GM21619 (cell line): ENCODE data around the gene CLN3.
"Not testable (repeated sequence)": the region's sequence is repeated elsewhere in the genome, so short reads cannot be mapped to it uniquely, and the experiment has no call there.

ENCODE experiments used
- ATAC-seq: cut with Tn5 transposase; IDR thresholded peaks from one replicate; pipeline ENCODE4 v1.9.1; 2021; ENCODE audit not compliant: unreplicated experiment

CLN3 gene

DNA sequence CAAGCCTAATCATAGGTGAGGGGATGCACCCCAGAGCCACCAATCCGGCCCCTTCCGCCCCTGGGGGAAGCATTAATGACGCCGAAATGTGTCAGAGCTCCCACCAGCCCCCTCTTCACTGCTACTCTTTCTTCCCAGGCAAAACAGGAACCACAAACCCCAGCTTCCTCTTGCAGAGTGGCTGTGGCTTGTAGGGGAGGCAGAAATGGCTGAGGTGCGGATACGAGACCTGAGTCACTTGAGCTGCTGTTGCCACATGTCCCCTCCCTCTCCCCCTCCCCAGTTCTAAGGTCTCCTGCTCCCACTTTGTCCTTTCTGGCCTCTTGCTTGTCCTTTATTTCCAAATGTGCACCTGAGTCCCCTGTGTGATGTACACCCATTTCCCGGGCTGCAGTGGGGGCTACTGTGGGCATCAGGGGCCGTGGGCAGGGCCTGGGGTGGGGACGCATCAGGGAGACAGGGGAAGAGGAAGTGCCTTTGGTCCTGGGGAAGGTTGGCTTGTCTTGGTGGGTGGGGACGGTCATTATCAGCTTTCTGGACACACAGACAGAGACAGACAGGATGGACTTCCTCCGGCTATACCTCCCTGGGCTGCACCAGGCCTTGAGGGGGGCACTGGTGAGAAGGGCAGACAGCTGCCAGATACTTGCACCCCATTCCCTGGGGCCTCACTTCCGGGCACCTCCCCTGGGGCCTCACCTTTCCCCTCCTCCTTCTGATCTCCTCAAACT, 2.4 kb upstream of the CLN3 start, which contains the start of gene APOBR:
APOBR (plus strand) TSS at position 523 of the 731 bp plus-strand sequence; CDS start at position 562, 39 bp downstream.
- peak; percentile 48 for ATAC-seq

- ATAC-seq, result no peak
Observed at GRCh38 chr16:28492511-28492910, 637 bp upstream of the CLN3 start.

DNA sequence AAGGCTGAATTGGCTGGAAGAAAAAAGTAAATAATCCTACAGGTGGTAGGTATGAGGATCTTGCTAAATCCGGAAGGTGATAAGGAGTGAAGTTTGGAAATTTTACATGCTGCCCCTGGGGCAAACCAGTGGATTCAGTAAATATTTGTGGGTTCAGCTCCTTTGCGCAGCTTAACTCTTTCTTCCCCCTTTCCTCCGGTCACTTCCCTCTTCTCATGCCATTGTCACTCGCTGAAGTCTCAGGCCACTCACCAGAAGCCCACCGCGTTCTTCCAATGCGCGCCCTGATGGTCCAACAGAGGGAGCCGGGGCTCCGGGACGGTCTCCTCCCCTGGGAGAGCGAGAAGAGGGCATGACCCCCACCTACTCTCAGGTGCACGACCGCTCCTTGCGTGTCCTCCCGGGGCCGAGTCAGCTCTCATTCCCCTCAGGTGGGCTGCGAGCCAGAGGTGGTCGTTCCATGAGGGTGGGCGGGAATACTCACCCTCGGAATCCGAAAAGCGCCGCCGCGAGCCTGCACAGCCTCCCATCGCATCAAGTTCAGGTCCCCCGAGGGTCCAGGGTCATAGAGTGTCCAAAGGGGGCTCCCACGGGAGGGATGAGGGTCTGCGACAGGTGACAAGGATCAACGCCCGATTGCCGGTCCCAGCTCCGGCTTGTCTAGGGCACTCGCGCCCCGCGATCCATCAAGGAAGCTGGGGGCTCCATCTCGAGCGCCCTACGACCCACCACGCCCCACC, 474 bp downstream of the CLN3 start:
- no peak for ATAC-seq

GRCh38 chr16:28486266-28486665, 5.6 kb downstream of the CLN3 start:
- ATAC-seq, result no peak

DNA sequence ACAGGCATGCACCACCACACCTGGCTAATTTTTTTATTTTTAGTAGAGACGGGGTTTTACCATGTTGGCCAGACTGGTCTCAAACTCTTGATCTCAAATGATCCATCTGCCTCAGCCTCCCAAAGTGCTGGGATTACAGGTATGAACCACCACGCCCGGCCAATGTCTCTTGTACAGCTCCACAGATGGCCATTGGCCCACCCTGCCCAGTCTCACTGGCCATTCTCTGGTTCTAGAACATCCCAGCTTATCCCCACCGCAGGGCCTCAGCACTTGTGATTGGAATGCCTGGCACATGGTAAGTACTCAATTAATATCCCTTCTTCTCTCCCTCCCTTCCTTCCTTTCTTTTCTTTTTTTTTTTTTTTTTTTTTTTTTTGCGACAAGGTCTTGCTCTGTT, 8.5 kb downstream of the CLN3 start:
- not testable (repeated sequence) for ATAC-seq

DNA sequence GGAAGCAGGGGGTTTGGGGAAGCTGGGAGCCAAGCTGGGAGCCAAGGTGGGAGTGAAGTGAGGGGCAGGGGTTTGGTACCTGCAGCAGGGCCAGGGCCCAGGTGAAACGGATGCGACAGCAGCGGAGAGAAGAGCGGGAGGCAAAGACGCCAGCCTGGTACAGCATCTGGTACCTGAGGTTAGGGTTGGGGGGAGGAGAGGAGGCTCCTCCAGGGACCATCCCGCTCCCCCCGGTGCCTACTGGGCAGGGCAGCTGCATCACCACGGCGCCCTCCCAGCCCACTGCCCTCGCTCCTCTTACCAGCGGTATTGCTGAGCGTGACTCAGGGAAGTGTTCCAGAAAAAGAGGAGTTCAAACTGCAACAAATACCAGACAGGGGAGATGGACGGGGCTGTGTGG, 9.8 kb downstream of the CLN3 start:
- ATAC-seq, result no peak

DNA sequence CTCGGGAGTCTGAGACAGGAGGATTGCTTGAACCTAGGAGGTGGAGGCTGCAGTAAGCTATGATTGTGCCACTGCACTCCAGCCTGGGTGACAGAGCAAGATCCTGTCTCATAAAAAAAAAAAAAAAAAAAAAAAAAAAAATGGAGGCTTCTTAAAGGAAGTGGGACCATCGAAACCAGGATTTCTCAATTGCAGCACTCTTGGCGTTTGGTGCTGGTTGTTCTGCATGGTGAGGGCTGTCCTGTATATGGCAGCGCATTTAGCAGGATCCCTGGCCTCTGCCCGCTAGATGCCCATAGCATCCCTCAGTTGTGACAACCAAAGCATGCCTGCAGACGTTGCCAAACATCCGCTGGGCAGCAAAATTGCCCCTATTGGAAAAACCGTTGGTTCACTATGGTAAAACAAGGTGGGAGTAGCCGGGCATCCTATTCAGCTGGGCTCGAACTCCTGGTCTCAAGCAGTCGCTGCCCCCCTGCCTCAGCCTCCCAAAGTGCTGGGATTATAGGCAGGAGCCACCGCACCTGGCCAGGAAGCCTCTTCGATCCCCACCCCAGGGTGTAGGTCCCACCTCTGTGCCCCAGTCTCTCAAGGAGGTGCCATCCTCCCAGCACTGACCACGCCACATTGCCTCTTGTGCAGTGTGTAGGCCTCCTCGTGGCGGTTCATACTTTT, 13.2 kb downstream of the CLN3 start:
- ATAC-seq, result no peak

DNA sequence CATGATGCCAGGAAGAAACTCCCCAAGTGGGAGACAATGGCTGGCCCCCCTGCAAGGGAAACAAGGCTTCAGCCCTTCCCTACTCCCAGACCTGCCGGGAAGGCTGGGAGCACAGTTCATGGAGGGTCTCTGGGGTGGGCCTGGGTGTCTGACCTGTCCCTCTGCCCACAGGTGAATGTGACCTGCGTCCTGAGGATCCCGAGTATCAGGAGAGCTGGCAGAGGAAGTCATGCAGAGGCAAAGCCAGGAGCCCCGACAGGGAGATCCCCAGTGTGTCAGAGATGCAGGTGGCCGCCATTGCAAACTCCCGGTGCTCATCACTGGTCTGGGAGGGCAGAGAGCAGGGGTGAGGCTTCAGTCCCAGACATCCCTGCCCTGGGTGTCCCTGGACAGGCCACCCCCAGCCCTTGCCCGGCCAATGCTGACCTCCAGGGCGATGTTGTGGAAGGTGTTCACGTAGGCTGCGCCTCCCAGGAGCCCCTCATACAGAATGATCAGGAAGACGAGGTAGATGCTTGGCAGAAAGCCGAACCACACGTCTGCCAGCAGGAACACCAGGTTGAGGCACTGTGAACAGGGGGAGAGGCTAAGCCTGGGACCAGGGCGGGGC, 14.5 kb downstream of the CLN3 start:
- no peak for ATAC-seq

DNA sequence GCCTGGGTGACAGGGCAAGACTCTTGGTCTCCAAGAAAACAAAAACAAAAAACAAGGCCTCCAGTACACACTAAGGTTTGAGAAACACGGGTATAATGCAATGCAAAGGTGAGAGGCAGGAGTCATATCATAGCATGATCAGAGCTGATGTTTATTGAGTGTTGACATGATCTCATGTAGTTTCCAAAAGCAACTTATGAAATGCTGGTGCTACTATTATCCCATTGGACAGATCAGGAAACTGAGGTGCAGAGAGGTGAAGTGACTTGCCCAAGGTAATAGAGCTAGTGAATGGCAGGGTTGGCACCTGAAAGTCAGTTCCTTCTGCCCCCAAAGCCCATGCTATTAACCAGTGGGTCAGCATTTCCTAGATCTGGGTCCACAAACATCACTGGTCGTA, 16.7 kb downstream of the CLN3 start:
- no peak for ATAC-seq

DNA sequence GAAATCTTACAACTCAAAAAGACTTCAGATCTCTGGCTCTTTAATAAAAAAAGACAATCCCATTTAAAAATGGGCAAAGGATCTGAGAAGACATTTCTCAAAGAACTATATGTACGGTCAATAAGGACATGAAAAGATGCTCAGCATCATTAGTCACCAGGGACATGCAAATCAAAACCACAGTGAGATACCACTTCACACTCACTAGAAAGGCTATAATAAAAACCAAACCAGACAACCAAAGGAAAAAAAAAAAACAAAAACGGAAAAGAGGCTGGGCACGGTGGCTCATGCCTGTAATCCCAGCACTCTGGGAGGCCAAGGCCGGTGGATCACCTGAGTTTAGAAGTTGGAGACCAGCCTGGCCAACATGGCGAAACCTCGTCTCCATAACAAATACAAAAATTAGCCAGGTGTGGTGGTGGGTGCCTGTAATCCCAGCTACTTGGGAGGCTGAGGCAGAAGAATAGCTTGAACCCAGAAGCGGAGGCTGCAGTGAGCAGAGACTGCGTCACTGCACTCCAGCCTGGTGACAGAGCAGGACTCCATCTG, 18.1 kb downstream of the CLN3 start:
- ATAC-seq, result no peak

DNA sequence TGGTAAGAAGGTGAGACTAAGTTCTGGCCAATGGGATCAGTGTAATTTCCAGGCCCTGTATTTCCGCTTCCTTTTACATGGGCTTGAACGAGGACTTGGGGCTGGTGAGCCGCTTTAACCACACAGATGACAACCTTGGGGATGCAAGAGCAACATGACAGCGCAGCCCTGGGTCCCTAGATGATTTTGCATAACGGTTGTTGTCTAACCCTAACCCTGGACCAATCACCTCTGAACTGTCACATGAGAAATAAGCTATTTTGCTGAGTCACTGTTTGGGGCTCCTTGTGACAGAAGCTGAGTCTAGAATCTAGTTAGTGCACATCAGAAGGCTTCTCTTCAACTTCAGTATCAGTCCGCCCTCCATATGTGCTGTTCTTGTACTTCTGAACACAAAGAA, 44.8 kb downstream of the CLN3 start:
- not testable (repeated sequence) for ATAC-seq

GRCh38 chr16:28446388-28446787, 45.5 kb downstream of the CLN3 start:
- ATAC-seq, result not testable (repeated sequence)

GRCh38 chr16:28443943-28444342, 47.9 kb downstream of the CLN3 start:
- ATAC-seq, result not testable (repeated sequence)

DNA sequence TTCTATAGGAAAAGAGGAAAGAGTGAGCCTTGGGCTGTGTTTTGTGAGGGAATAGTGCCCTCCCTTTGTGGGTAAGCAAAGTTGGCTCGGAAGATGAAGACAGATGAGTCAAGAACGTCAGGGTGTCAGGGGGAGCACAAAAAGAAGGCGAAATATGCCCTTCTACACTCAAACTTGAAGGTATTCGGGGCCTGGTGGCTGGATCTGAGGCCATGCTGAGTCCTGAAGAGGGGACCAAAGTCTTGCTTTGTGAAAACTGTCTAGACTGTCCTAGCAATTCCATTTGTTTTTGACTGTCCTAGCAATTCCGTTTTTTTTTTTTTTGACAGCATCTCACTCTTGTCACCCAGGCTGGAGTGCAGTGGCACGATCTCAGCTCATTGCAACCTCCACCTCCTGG, 53.0 kb downstream of the CLN3 start:
- not testable (repeated sequence) for ATAC-seq

DNA sequence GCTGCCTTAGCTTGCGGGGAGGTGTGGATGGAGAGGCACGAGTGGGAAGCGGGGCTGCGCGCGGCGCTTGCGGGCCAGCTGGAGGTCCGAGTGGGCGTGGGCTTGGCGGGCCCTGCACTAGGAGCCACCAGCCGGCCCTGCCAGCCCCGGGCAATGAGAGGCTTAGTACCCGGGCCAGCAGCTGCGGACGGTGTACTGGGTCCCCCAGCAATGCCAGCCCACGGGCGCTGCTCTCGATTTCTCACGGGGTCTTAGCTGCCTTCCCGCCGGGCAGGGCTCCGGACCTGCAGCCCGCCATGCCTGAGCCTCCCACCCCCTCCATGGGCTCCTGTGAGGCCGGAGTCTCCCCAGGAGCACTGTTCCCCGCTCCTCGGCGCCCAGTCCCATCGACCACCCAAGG, 56.5 kb downstream of the CLN3 start:
- not testable (repeated sequence) for ATAC-seq
